Fibroblast of the aortic adventitia (primary cell): ENCODE results near the gene IFIT3. TPM values are rescaled to one million over a fixed set of nuclear protein-coding genes. Genes with fewer than 3 reads are reported as not detected.
A peak's percentile ranks its signal among the peaks of the same experiment; 100 is the strongest.

ENCODE experiments used
- DNase-seq: peaks from one replicate; pipeline ENCODE4 v3.0.0-alpha.2; 2010; ENCODE audit warnings: low read depth
- H3K4me3 ChIP-seq: 2 replicates; pipeline ENCODE4 v1.5.1; 2011; ENCODE audit warnings: low read depth, mild to moderate bottlenecking, control low read depth, low read length, moderate library complexity
- total RNA-seq: library from RNA; depleted of rRNA; stranded (reverse); fragments of >200 nt; gene quantifications from 2 replicates; pipeline ENCODE4 v1.2.3, GENCODE V29; 2012; ENCODE audit warnings: low replicate concordance
- TF ChIP-seq, protein P1 (sequence below): IDR thresholded peaks from 2 replicates; pipeline ENCODE4 v1.5.1; 2011; ENCODE audit warnings: mild to moderate bottlenecking, low read length, control low read depth, inconsistent platforms; ENCODE audit not compliant: insufficient read depth

The IFIT3 gene, protein sequence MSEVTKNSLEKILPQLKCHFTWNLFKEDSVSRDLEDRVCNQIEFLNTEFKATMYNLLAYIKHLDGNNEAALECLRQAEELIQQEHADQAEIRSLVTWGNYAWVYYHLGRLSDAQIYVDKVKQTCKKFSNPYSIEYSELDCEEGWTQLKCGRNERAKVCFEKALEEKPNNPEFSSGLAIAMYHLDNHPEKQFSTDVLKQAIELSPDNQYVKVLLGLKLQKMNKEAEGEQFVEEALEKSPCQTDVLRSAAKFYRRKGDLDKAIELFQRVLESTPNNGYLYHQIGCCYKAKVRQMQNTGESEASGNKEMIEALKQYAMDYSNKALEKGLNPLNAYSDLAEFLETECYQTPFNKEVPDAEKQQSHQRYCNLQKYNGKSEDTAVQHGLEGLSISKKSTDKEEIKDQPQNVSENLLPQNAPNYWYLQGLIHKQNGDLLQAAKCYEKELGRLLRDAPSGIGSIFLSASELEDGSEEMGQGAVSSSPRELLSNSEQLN
- total RNA-seq = 23.1 and 88.3 TPM in 2 replicates

DNA sequence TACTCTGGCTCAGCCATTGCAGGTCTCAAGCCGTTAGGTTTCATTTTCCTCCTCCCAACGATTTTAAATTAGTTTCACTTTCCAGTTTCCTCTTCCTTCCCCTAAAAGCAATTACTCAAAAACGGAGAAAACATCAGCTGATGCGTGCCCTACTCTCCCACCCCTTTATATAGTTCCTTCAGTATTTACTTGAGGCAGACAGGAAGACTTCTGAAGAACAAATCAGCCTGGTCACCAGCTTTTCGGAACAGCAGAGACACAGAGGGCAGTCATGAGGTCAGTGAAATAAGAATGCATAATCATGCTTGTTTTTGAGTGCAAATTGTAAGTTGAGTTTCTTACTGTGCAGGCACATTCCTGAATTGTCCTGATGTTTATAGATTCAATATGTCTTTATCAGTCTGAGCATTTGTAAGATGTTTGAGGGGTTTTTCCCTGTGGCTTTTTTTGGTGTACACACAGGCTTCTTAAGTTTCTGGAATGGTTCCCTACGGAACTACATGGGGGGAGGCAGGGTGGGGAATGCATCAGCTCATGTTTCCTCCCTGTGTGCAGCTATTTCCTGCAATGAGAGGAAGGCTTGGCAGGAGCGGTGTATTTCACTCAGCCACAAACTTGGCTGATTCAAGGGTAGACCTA lies at the start of gene IFIT3:
TSS of gene IFIT3 (plus strand) at position 195 of the 639 bp plus-strand sequence. CDS start at position 272, 77 bp downstream.
- peak within 1 kb of the TSS; percentile 66 for H3K4me3 ChIP-seq
- peak; percentile 99 for DNase-seq
- TF ChIP-seq, protein P1, sequence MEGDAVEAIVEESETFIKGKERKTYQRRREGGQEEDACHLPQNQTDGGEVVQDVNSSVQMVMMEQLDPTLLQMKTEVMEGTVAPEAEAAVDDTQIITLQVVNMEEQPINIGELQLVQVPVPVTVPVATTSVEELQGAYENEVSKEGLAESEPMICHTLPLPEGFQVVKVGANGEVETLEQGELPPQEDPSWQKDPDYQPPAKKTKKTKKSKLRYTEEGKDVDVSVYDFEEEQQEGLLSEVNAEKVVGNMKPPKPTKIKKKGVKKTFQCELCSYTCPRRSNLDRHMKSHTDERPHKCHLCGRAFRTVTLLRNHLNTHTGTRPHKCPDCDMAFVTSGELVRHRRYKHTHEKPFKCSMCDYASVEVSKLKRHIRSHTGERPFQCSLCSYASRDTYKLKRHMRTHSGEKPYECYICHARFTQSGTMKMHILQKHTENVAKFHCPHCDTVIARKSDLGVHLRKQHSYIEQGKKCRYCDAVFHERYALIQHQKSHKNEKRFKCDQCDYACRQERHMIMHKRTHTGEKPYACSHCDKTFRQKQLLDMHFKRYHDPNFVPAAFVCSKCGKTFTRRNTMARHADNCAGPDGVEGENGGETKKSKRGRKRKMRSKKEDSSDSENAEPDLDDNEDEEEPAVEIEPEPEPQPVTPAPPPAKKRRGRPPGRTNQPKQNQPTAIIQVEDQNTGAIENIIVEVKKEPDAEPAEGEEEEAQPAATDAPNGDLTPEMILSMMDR = no peak

DNA sequence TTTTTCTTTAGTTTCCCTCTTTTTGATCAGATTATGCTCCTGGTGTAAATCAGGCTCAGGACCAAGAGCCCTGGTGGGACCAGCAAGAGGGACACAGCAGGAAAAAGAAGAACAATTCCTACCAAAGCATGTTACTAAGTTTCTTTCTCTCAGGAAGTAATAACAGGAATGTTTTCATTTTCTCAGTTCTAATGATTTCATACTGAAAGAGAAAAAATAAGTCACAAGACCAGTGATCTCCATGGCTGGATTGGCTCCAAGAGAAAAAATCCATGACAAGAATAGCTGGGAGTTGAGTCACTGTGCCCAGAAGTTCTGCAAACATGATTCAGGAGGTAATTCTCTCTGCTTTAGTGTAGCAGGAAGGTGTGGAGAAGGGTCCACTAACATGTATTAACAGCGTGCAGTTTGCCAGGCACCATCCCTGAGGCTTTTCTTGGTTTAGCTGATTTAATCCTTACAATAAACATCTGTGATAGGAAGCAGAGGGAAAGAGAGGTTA lies 49.7 kb upstream of the IFIT3 start:
- no peak overlapping the region for H3K4me3 ChIP-seq

DNA sequence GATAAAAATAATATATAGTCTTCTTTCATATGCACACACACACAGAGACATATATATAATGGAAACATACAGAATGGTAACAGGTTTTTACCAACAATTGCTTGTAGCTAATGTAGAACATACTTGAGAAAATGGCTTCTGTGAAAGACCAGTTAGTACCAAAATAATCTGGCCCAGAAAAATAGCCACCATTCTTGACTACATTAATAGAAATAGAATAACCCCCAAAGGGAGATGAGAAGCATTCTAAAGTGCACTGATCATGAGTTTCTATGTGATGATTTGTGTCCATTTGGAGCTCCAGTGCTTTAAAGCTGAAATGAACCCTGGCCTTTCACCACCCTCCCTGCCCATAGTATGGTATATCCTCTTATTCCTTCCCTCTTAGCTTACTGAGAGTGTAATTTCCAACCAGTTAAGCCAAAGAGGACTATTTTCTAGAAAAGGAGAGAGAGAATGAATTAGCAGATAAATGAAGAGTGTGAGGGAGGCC lies 48.9 kb upstream of the IFIT3 start:
- TF ChIP-seq, protein P1 = no peak
- DNase-seq = no peak
- no peak overlapping the region for H3K4me3 ChIP-seq

More for the DNA sequence above, 49.7 kb upstream of the IFIT3 start:
- DNase-seq = peak; percentile 99
- TF ChIP-seq, protein P1 = no peak

DNA sequence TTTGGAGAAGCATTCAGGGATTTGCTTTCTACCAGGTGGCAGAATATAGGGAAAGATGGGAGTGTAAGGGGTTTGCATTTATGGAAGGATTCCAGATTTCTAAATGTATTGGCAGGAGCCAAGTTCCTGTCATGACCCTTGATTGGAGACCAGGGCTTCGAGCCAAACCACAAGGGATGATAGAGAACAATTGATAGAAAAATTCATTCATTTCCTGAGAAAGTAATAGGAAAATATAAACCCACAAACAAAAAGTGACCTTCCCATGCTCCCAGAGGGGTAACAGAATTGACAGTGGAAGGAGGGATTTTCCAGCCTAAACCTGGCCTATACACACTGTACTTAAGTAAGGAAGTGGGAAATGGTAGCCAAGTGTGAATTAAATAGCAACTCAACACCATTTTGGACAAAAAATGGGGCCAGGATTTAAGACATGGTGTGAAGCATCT lies 48.4 kb upstream of the IFIT3 start:
- TF ChIP-seq, protein P1 = no peak
- peak; percentile 91 for DNase-seq
- no peak overlapping the region for H3K4me3 ChIP-seq

DNA sequence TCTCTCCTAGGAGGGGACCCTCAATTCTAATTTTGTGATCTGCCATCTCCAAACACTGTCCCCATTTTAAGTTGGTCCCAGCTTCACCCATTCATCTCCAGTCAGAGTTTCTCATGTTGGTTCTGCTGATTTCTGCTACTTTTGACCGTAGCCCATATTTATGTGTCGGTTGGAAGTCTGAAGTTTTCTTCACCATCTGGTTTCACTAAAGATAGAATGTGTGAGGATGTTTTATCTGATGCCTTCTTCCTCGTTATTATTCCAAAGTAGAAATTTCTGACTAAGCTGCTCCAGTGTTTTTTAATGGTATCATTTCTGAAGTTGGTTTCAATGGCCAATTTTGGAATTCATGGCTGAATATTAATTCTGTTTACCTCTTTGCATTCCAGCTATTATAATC lies 47.3 kb upstream of the IFIT3 start:
- DNase-seq = no peak
- TF ChIP-seq, protein P1 = no peak

DNA sequence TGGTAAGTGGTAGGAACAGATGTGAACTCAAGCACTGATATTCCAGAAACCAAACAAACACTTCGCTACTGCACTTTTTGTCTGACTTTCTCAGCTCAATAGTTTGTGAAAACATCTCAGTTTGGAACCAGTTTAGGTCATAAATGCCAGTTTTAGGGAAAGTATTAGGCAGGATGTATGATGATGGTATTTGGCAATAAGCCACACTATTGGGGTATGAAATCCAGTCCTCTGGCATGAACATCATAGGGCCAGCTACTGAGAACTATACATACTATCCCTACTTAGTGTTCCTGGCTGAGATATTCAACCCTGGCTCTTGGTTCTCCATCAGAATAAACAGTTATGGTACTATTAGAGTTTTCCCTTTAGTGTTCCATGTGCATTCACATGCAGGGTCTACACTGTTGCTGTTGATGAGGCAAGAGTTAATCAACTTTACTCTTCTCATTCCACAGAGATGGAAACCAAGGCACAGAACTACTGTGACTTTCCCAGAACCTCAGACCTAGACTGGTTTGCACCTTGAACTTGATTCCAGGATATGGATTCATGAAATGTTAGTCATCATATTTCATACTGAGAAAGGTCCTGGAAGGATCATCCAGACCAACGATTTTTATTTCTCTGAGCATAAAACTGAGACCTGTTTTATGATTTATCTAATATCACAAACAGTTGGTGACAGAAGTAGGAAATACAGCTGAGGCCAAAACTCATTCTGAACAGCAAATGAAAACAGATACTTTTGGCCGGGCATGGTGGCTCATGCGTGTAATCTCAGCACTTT lies 46.0 kb upstream of the IFIT3 start:
- no peak overlapping the region for H3K4me3 ChIP-seq
- TF ChIP-seq, protein P1 = no peak
- peak; percentile 57 for DNase-seq

More for the DNA sequence above, 47.3 kb upstream of the IFIT3 start:
- no peak overlapping the region for H3K4me3 ChIP-seq
